Measurements from ENCODE around the gene KRTAP9-1. TPM values are rescaled to one million over a fixed set of nuclear protein-coding genes. Genes with fewer than 3 reads are reported as not detected.

KRTAP9-1 gene
- total and polyA plus RNA-seq, 9 of the 15 experiments (the other 6 are each of a cell fraction or from before 2014, with no cell fraction given): not detected

DNA sequence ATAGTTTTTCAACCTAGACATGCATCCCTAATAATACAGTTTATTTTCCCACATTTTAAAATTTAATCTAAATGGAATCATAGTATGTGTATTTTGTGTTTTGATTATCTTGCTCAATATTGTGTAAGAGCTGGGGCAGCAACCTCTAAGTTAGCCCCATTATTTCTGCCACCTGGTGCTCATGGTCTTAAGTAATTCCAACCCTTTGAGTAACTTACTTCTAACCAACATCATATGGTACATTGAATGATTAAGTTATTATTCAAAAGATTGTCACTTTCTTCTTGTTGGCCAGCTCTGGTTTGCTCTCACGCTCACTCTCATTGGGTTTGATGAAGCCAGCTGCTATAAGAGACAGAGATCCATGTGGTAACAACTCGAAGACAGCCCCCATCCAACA lies 17.8 kb upstream of the KRTAP9-1 start:
- ChIA-PET POLR2A (no interaction called here), CTCF (ENCODE audit: low intra/inter-chr PET ratio) (no interaction called here)
- intact Hi-C loops (cut with micrococcal nuclease) (no loop called here), in situ Hi-C loops (cut with MboI) (no loop called here)
- no peaks in the 10 kb centered on the region for H3K9me3 ChIP-seq (replicated peaks; ENCODE audit: control insufficient read depth, insufficient read depth, low read depth, low read length)
- H4K20me1 ChIP-seq (replicated peaks; ENCODE audit: control insufficient read depth, insufficient read depth, low read length): no peaks in the 10 kb centered on the region; the same call in 1 of the 2 replicates
- 0% methylated on average over 2 of the region's 2 CpGs for WGBS (ENCODE audit: insufficient coverage, low coverage, missing lambda C conversion rate)
- ATAC-seq (no peak), FAIRE-seq (no peak), DNase-seq (ENCODE audit: extremely low read depth in 1 of 4, low spot score in 3 of 4) (no peak)
- H3K4me1 ChIP-seq (replicated peaks in 1 of 2; ENCODE audit: control insufficient read depth in 2 of 2, insufficient read depth in 2 of 2, low read length in 2 of 2): peaks cover 0 to 3% of the 10 kb centered on the region in 2 experiments; a peak in 1 of 5 replicates
- TF ChIP-seq NONO (IDR thresholded peaks at IDR 0.05; ENCODE audit: low read depth in 2 of 2, low read length in 1 of 2) (no peak), GTF2A2 (tag; IDR thresholded peaks at IDR 0.05) (no peak), HEY1 (CRISPR knock-in tag; IDR thresholded peaks at IDR 0.05; ENCODE audit: borderline replicate concordance) (no peak), BACH1 (tag; IDR thresholded peaks at IDR 0.05) (no peak), ZNF512 (tag; IDR thresholded peaks at IDR 0.05) (no peak), SIN3B (IDR thresholded peaks at IDR 0.05; ENCODE audit: low read depth) (no peak), NCOR1 (IDR thresholded peaks at IDR 0.05) (no peak), MTA3 (IDR thresholded peaks at IDR 0.05; ENCODE audit: borderline replicate concordance) (no peak), CGGBP1 (CRISPR knock-in tag; IDR thresholded peaks at IDR 0.05) (no peak), NFE2 (IDR thresholded peaks at IDR 0.05; ENCODE audit: low read depth) (no peak), E2F1 (CRISPR knock-in tag; IDR thresholded peaks at IDR 0.05) (no peak)
- TF ChIP-seq, protein P1, sequence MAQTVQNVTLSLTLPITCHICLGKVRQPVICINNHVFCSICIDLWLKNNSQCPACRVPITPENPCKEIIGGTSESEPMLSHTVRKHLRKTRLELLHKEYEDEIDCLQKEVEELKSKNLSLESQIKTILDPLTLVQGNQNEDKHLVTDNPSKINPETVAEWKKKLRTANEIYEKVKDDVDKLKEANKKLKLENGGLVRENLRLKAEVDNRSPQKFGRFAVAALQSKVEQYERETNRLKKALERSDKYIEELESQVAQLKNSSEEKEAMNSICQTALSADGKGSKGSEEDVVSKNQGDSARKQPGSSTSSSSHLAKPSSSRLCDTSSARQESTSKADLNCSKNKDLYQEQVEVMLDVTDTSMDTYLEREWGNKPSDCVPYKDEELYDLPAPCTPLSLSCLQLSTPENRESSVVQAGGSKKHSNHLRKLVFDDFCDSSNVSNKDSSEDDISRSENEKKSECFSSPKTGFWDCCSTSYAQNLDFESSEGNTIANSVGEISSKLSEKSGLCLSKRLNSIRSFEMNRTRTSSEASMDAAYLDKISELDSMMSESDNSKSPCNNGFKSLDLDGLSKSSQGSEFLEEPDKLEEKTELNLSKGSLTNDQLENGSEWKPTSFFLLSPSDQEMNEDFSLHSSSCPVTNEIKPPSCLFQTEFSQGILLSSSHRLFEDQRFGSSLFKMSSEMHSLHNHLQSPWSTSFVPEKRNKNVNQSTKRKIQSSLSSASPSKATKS (CRISPR knock-in tag; IDR thresholded peaks at IDR 0.05): no peak
- H3K79me2 ChIP-seq (ENCODE audit: control insufficient read depth, insufficient read depth, low read length): no peaks in the 10 kb centered on the region
- peaks cover 3 to 10% of the 10 kb centered on the region in 2 experiments; a peak in 3 of 5 replicates for H3K27me3 ChIP-seq (ENCODE audit: control insufficient read depth in 2 of 2, insufficient read depth in 2 of 2, low read length in 2 of 2)
- no peak overlapping the region for H3K4me2 ChIP-seq (ENCODE audit: insufficient read depth, low read length)
- H3K4me3 ChIP-seq: no peak overlapping the region
- H3K36me3 ChIP-seq (ENCODE audit: control insufficient read depth, insufficient read depth, low read length): no peaks in the 10 kb centered on the region
- no peak overlapping the region for H3K27ac ChIP-seq (ENCODE audit: extremely low read depth, low read depth, low read length)
- H2AFZ ChIP-seq (ENCODE audit: low read depth, low read length): no peak overlapping the region
- no peak overlapping the region for H3K9ac ChIP-seq (ENCODE audit: insufficient read depth in 1 of 2, low read depth in 2 of 2, low read length in 2 of 2)
- no peaks in the 10 kb centered on the region for H3K9me1 ChIP-seq (ENCODE audit: control insufficient read depth, insufficient read depth, low read length)
- BruUV-seq (replicated peaks): no TSS peak
